ENCODE measurements around the gene PPP1R1C.

Gene PPP1R1C

GRCh38 chr2:182081602-182082260, 96.1 kb downstream of the PPP1R1C start:
- TF ChIP-seq, protein P1, sequence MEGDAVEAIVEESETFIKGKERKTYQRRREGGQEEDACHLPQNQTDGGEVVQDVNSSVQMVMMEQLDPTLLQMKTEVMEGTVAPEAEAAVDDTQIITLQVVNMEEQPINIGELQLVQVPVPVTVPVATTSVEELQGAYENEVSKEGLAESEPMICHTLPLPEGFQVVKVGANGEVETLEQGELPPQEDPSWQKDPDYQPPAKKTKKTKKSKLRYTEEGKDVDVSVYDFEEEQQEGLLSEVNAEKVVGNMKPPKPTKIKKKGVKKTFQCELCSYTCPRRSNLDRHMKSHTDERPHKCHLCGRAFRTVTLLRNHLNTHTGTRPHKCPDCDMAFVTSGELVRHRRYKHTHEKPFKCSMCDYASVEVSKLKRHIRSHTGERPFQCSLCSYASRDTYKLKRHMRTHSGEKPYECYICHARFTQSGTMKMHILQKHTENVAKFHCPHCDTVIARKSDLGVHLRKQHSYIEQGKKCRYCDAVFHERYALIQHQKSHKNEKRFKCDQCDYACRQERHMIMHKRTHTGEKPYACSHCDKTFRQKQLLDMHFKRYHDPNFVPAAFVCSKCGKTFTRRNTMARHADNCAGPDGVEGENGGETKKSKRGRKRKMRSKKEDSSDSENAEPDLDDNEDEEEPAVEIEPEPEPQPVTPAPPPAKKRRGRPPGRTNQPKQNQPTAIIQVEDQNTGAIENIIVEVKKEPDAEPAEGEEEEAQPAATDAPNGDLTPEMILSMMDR (IDR thresholded peaks at IDR 0.05; ENCODE audit: borderline replicate concordance, insufficient read depth, low read depth, low read length) = no peak
- H3K4me3 ChIP-seq (ENCODE audit: low read depth, low read length) = no peak overlapping the region

DNA sequence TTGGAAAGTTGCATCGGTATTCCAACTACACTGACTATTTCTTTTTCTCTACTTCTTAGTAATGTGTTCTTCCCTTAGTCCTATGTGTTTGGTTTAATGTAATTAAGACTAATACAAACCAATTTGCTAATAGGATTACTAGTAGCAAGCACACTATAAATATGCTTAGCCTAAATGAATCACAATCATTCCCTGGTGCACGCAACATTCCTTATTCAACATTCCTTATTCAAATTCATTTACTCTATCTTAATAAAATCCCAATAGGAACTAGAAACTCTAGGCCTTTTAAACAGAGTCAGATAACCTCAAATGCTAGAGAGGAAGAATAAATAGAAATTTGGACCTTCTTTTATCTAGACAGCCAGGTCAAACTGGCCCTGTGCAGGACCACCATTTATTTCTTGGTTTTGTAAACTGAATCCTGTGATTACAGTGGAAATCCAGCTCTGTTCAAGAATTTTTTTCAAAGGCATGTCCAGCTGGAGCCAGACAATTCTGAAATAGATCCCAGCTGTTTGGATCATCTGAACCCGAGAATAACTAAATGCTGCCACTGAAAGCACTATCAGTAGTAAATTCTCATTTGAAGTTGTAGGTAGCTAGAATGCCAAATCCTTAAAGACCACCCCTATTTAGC, 103.1 kb downstream of the PPP1R1C start:
- H3K4me3 ChIP-seq (ENCODE audit: low read depth, low read length) = no peak overlapping the region
- TF ChIP-seq, protein P1 (IDR thresholded peaks at IDR 0.05; ENCODE audit: borderline replicate concordance, insufficient read depth, low read depth, low read length) = no peak

DNA sequence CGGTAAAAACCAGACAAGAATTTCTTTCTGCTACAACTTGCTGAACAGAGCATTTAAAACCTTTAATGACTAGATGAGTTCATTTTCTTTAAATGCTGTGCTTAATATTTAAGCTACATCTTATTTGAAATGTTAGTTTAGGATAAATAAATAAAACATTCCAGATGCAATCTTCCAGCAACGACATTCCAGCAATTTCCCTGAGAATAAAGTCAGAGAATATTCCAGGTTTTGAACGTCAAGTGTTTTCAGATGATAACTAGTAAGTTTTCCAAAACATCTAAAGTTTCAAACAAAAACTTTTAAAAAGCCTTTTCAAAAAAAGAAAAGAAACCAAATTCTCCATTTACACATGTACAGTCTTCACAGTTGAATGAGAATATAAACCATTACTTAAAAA, 104.8 kb downstream of the PPP1R1C start:
- no peak overlapping the region for H3K4me3 ChIP-seq (ENCODE audit: low read depth, low read length)
- TF ChIP-seq, protein P1 (IDR thresholded peaks at IDR 0.05; ENCODE audit: borderline replicate concordance, insufficient read depth, low read depth, low read length) = no peak

- TF ChIP-seq, protein P1 (IDR thresholded peaks at IDR 0.05; ENCODE audit: borderline replicate concordance, insufficient read depth, low read depth, low read length) = no peak
- no peak overlapping the region for H3K4me3 ChIP-seq (ENCODE audit: low read depth, low read length)
Measured at GRCh38 chr2:182097571-182098164, 112.0 kb downstream of the PPP1R1C start.

- H3K4me3 ChIP-seq (ENCODE audit: low read depth, low read length) = no peak overlapping the region
- TF ChIP-seq, protein P1 (IDR thresholded peaks at IDR 0.05; ENCODE audit: borderline replicate concordance, insufficient read depth, low read depth, low read length) = no peak
Measured at GRCh38 chr2:182098648-182099047, 113.0 kb downstream of the PPP1R1C start.

- TF ChIP-seq, protein P1 (IDR thresholded peaks at IDR 0.05; ENCODE audit: borderline replicate concordance, insufficient read depth, low read depth, low read length) = peak; percentile 14; the same call in 1 of the 2 replicates
- H3K4me3 ChIP-seq (ENCODE audit: low read depth, low read length) = no peak overlapping the region
Measured at GRCh38 chr2:182101263-182101662, 115.6 kb downstream of the PPP1R1C start.
